IMR-90 (cell line): ENCODE results near the gene ARHGAP18.

ENCODE experiments used
- CEBPB ChIP-seq: IDR thresholded peaks from 2 replicates; pipeline ENCODE4 v1.6.1; 2012; ENCODE audit warnings: low read depth, low read length, improper control_type of control experiment
- POLR2A ChIP-seq: IDR thresholded peaks from 2 replicates; pipeline ENCODE4 v1.6.1; 2012; ENCODE audit warnings: mild to moderate bottlenecking, low read depth, low read length
- TF ChIP-seq, protein P1 (sequence below): conservative IDR thresholded peaks from 2 replicates; pipeline ENCODE4 v1.5.1; 2012; ENCODE audit warnings: mild to moderate bottlenecking, low read depth, low read length, improper control_type of control experiment

DNA sequence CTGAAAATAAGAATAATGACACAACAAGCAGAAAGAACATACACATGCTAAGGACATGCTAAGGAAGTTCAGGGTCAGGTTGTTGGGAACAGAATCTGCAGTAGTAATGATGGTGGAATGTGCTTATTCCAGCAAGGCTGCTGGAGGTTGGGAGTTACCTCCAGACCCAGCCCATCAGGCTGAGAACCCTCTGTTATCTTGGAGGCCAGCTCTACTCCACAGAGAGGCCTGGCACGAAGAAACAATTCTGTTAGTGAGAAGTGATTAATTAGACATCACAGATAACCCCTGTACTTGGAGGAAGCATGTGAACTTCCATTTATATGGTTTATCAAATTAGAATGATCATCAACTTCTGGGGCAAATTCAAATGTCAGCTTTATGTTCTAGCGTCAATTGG is 22.1 kb upstream of the ARHGAP18 start:
- TF ChIP-seq CEBPB (no peak), POLR2A (no peak)
- TF ChIP-seq, protein P1, sequence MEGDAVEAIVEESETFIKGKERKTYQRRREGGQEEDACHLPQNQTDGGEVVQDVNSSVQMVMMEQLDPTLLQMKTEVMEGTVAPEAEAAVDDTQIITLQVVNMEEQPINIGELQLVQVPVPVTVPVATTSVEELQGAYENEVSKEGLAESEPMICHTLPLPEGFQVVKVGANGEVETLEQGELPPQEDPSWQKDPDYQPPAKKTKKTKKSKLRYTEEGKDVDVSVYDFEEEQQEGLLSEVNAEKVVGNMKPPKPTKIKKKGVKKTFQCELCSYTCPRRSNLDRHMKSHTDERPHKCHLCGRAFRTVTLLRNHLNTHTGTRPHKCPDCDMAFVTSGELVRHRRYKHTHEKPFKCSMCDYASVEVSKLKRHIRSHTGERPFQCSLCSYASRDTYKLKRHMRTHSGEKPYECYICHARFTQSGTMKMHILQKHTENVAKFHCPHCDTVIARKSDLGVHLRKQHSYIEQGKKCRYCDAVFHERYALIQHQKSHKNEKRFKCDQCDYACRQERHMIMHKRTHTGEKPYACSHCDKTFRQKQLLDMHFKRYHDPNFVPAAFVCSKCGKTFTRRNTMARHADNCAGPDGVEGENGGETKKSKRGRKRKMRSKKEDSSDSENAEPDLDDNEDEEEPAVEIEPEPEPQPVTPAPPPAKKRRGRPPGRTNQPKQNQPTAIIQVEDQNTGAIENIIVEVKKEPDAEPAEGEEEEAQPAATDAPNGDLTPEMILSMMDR: no peak
